Tibial nerve (tissue), 4 donors: ENCODE data around the gene EDAR.

Experiments used
- CTCF ChIP-seq, 5 experiments: fragments of 200-600 bp in 3 of 5; fragments of 450-650 bp in 2 of 5; sonication (generic) in 3 of 5; IDR thresholded peaks; one replicate each; pipeline ENCODE4 v1.5.1; 2016 to 2019; ENCODE audit warnings: antibody characterized with exemption in 5 of 5, mild to moderate bottlenecking in 3 of 5, moderate library complexity in 2 of 5
- EP300 ChIP-seq, 2 donors: sonication (generic); formaldehyde crosslinking; IDR thresholded peaks; one replicate each; pipeline ENCODE4 v1.6.1; 2017; ENCODE audit warnings: antibody characterized with exemption in 2 of 2, mild to moderate bottlenecking in 1 of 2

- no peak for TF ChIP-seq CTCF (IDR thresholded peaks at IDR 0.05)
- no peak for TF ChIP-seq EP300 (IDR thresholded peaks at IDR 0.05)
Observed at GRCh38 chr2:108931372-108931771, 57.6 kb downstream of the EDAR start.
